Upper lobe of left lung (tissue), 4 donors: Measurements from ENCODE around the gene MYO3B.

Source experiments
- EP300 ChIP-seq, 4 donors: sonication (generic); formaldehyde crosslinking; IDR thresholded peaks; one replicate each; pipeline ENCODE4 v1.5.1; 2017; ENCODE audit warnings: antibody characterized with exemption in 4 of 4, control low read depth in 2 of 4
- TF ChIP-seq, protein P1 (sequence below), 6 experiments: fragments of 450-650 bp in 4 of 6; fragments of 200-600 bp in 2 of 6; sonication (generic) in 2 of 6; IDR thresholded peaks; one replicate each; pipeline ENCODE4 v1.5.1; 2016 to 2019; ENCODE audit warnings: antibody characterized with exemption in 6 of 6

DNA sequence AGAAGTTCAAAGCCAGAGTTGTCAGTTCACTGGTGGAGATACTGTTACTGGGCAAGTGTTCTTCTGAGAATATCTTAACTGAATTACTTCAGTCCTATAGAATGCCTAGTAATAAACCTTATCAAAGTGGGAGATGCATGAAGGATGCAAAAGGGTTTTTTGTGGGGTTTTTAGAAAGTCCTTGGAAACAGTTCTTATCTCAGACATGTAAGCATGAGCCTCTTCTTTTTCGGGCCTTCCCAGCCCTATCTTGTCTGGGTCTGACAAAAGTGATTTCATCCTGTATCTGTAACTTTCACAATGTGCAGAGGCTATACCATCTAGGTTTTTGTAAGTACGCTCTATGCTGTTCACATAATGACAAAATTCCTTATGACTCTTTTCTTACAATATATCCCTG, 255.5 kb downstream of the MYO3B start:
- TF ChIP-seq, protein P1, sequence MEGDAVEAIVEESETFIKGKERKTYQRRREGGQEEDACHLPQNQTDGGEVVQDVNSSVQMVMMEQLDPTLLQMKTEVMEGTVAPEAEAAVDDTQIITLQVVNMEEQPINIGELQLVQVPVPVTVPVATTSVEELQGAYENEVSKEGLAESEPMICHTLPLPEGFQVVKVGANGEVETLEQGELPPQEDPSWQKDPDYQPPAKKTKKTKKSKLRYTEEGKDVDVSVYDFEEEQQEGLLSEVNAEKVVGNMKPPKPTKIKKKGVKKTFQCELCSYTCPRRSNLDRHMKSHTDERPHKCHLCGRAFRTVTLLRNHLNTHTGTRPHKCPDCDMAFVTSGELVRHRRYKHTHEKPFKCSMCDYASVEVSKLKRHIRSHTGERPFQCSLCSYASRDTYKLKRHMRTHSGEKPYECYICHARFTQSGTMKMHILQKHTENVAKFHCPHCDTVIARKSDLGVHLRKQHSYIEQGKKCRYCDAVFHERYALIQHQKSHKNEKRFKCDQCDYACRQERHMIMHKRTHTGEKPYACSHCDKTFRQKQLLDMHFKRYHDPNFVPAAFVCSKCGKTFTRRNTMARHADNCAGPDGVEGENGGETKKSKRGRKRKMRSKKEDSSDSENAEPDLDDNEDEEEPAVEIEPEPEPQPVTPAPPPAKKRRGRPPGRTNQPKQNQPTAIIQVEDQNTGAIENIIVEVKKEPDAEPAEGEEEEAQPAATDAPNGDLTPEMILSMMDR (IDR thresholded peaks at IDR 0.05): no peak
- TF ChIP-seq EP300 (IDR thresholded peaks at IDR 0.05): no peak
